ENCODE data around the gene MAP3K14. TPM values are rescaled to one million over a fixed set of nuclear protein-coding genes. Genes with fewer than 3 reads are reported as not detected.

The MAP3K14 gene
- total RNA-seq, 2 experiments from 2014 or later, result 31.6 to 31.9 TPM

GRCh38 chr17:45342871-45343526 is 26.2 kb upstream of the MAP3K14 start:
- POLR2A ChIA-PET, result interaction anchor here (1.1 kb wide), 1 partner anchor 13 kb away, joined by 3 read pairs; no protein-coding TSS in a partner anchor
- Mint-ChIP-seq H3K9me3 (no peaks in the 10 kb centered on the region), H3K4me1 (ENCODE audit: low read depth) (peaks cover 9% of the 10 kb centered on the region), H3K36me3 (ENCODE audit: low read depth) (no peaks in the 10 kb centered on the region), H3K27ac (no peak overlapping the region), H3K27me3 (no peaks in the 10 kb centered on the region), H3K4me3 (no peak overlapping the region)
- no peak for ATAC-seq
- CTCF ChIA-PET, result interaction anchor here (0.8 to 1.1 kb wide), 2 partner anchors 15 to 72 kb away, joined by 3 to 4 read pairs; no protein-coding TSS in a partner anchor
- DNase-seq, result no peak
- intact Hi-C loops (cut with micrococcal nuclease), result no loop called here
- TF ChIP-seq CTCF (IDR thresholded peaks at IDR 0.05), result no peak

GRCh38 chr17:45342306-45342705 is 25.5 kb upstream of the MAP3K14 start:
- ChIA-PET CTCF (no interaction called here), POLR2A (interaction anchor here (1.1 kb wide), 1 partner anchor 13 kb away, joined by 3 read pairs; no protein-coding TSS in a partner anchor)
- no peak for TF ChIP-seq CTCF (IDR thresholded peaks at IDR 0.05)
- no peaks in the 10 kb centered on the region for H3K9me3 Mint-ChIP-seq
- H3K36me3 Mint-ChIP-seq (ENCODE audit: low read depth), result no peaks in the 10 kb centered on the region
- ATAC-seq (no peak), DNase-seq (no peak)
- H3K4me1 Mint-ChIP-seq (ENCODE audit: low read depth), result peaks cover 9% of the 10 kb centered on the region
- H3K4me3 Mint-ChIP-seq, result no peak overlapping the region
- no peak overlapping the region for H3K27ac Mint-ChIP-seq
- H3K27me3 Mint-ChIP-seq, result no peaks in the 10 kb centered on the region
- intact Hi-C loops (cut with micrococcal nuclease), result no loop called here

GRCh38 chr17:45341533-45342158 is 24.8 kb upstream of the MAP3K14 start:
- DNase-seq (no peak), ATAC-seq (no peak)
- no peak overlapping the region for H3K4me3 Mint-ChIP-seq
- H3K4me1 Mint-ChIP-seq (ENCODE audit: low read depth), result peaks cover 9% of the 10 kb centered on the region
- no peak for TF ChIP-seq CTCF (IDR thresholded peaks at IDR 0.05)
- CTCF ChIA-PET, result no interaction called here
- no peaks in the 10 kb centered on the region for H3K27me3 Mint-ChIP-seq
- H3K9me3 Mint-ChIP-seq, result no peaks in the 10 kb centered on the region
- POLR2A ChIA-PET, result no interaction called here
- H3K36me3 Mint-ChIP-seq (ENCODE audit: low read depth), result no peaks in the 10 kb centered on the region
- intact Hi-C loops (cut with micrococcal nuclease), result no loop called here
- no peak overlapping the region for H3K27ac Mint-ChIP-seq

GRCh38 chr17:45339646-45340605 is 23.1 kb upstream of the MAP3K14 start:
- H3K4me1 Mint-ChIP-seq (ENCODE audit: low read depth), result no peaks in the 10 kb centered on the region
- no peak overlapping the region for H3K4me3 Mint-ChIP-seq
- no peaks in the 10 kb centered on the region for H3K36me3 Mint-ChIP-seq (ENCODE audit: low read depth)
- H3K9me3 Mint-ChIP-seq, result no peaks in the 10 kb centered on the region
- ATAC-seq (no peak), DNase-seq (no peak)
- TF ChIP-seq CTCF (IDR thresholded peaks at IDR 0.05), result no peak
- no peaks in the 10 kb centered on the region for H3K27me3 Mint-ChIP-seq
- CTCF ChIA-PET, result interaction anchor here (0.8 to 2.4 kb wide), 2 partner anchors 36 to 45 kb away, joined by 3 to 9 read pairs; no protein-coding TSS in a partner anchor
- H3K27ac Mint-ChIP-seq, result no peak overlapping the region
- POLR2A ChIA-PET, result no interaction called here
- intact Hi-C loops (cut with micrococcal nuclease), result no loop called here
